Measurements from ENCODE around the gene ZBTB1. TPM values are rescaled to one million over a fixed set of nuclear protein-coding genes. Genes with fewer than 3 reads are reported as not detected.

ZBTB1 gene
- total RNA-seq, 4 donors from 2014 or later, result 39.8 to 71.1 (median 44.5) TPM

- Histone ChIP-seq H3K4me3 (peak overlapping the region; percentile 69), H3K27ac (peak overlapping the region in 3 of 4 donors; percentile 25 to 93 (median 90)), H3K9me3 (peaks cover 0 to 5% (median 0%) of the 10 kb centered on the region in 3 donors), H3K4me1 (peaks cover 0 to 26% (median 0%) of the 10 kb centered on the region in 3 donors), H3K27me3 (peaks cover 5% of the 10 kb centered on the region), H3K36me3 (peaks cover 0 to 15% of the 10 kb centered on the region in 2 donors)
- 24 to 38% methylated on average over 4 of the region's 4 CpGs for WGBS, 2 donors (ENCODE audit: low coverage in 1 of 2)
- TF ChIP-seq POLR2AphosphoS5 (IDR thresholded peaks at IDR 0.05) (no peak), EP300 (IDR thresholded peaks at IDR 0.05) (no peak), POLR2A (IDR thresholded peaks at IDR 0.05) (no peak), CTCF (IDR thresholded peaks at IDR 0.05) (no peak)
- no peak for ATAC-seq
Observed at GRCh38 chr14:64542836-64543201, 38.2 kb downstream of the ZBTB1 start.

- 35 to 70% methylated on average over 4 to 5 of the region's 5 CpGs for WGBS, 2 donors (ENCODE audit: low coverage in 1 of 2)
- Histone ChIP-seq H3K4me1 (peaks cover 0 to 28% (median 6%) of the 10 kb centered on the region in 3 donors), H3K27ac (peak overlapping the region in 3 of 4 donors; percentile 21 to 90 (median 26)), H3K9me3 (peaks cover 0 to 5% (median 0%) of the 10 kb centered on the region in 3 donors), H3K27me3 (peaks cover 5% of the 10 kb centered on the region), H3K4me3 (peak overlapping the region; percentile 69), H3K36me3 (peaks cover 0 to 15% of the 10 kb centered on the region in 2 donors)
- TF ChIP-seq EP300 (IDR thresholded peaks at IDR 0.05) (no peak), POLR2AphosphoS5 (IDR thresholded peaks at IDR 0.05) (no peak), CTCF (IDR thresholded peaks at IDR 0.05) (no peak), POLR2A (IDR thresholded peaks at IDR 0.05) (no peak)
- ATAC-seq, result no peak
Observed at GRCh38 chr14:64544607-64545312, 40.2 kb downstream of the ZBTB1 start.

- TF ChIP-seq EP300 (IDR thresholded peaks at IDR 0.05) (no peak), CTCF (IDR thresholded peaks at IDR 0.05) (no peak), POLR2AphosphoS5 (IDR thresholded peaks at IDR 0.05) (no peak), POLR2A (IDR thresholded peaks at IDR 0.05) (no peak)
- Histone ChIP-seq H3K4me1 (peaks cover 0 to 25% (median 9%) of the 10 kb centered on the region in 3 donors), H3K27ac (peak overlapping the region in 2 of 4 donors; percentile 50 to 74), H3K4me3 (no peak overlapping the region), H3K36me3 (peaks cover 0 to 15% of the 10 kb centered on the region in 2 donors), H3K27me3 (no peaks in the 10 kb centered on the region), H3K9me3 (no peaks in the 10 kb centered on the region)
- 75 to 100% methylated on average over 1 of the region's 1 CpG for WGBS, 2 donors (ENCODE audit: low coverage in 1 of 2)
- ATAC-seq, result no peak
Observed at GRCh38 chr14:64549016-64549415, 44.4 kb downstream of the ZBTB1 start.

GRCh38 chr14:64549791-64550620 lies 45.4 kb downstream of the ZBTB1 start, which contains the start of gene PPP1R36:
Gene PPP1R36, plus strand, starts transcription at chr14:64549961. Its CDS starts 37 bp downstream, at chr14:64549998.
- no peak for TF ChIP-seq POLR2A (IDR thresholded peaks at IDR 0.05)
- TF ChIP-seq POLR2AphosphoS5 (IDR thresholded peaks at IDR 0.05), result no peak
- no peak for TF ChIP-seq EP300 (IDR thresholded peaks at IDR 0.05)
- TF ChIP-seq CTCF (IDR thresholded peaks at IDR 0.05), result no peak
- peak; percentile 77 for ATAC-seq
- Histone ChIP-seq H3K27me3 (no peaks in the 10 kb centered on the region), H3K27ac (peak within 1 kb of the TSS in 2 of 4 donors; percentile 50 to 74), H3K4me1 (peaks cover 0 to 25% (median 9%) of the 10 kb centered on the region in 3 donors), H3K9me3 (no peaks in the 10 kb centered on the region), H3K4me3 (peak within 1 kb of the TSS; percentile 12 to 45), H3K36me3 (peaks cover 0 to 15% of the 10 kb centered on the region in 2 donors)
- 25 to 39% methylated on average over 12 to 25 of the region's 54 CpGs for WGBS, 2 donors (ENCODE audit: low coverage in 1 of 2)

Data from gastroesophageal sphincter (tissue), 4 donors.